Stomach (tissue), 9 donors: ENCODE measurements around the gene MYOG. TPM values are rescaled to one million over a fixed set of nuclear protein-coding genes. Genes with fewer than 3 reads are reported as not detected.

ENCODE experiments used
- DNase-seq, 2 donors: peaks; one replicate each; pipeline versions ENCODE4 v3.0.0 to v3.0.0-alpha.2; 2013 to 2019
- H3K27ac ChIP-seq, 5 donors: fragments of 200-600 bp in 4 of 5; sonication (generic) in 4 of 5; one replicate each; pipeline ENCODE4 v1.5.1; 2013 to 2019; ENCODE audit warnings: mild to moderate bottlenecking in 1 of 5, moderate library complexity in 1 of 5
- H3K27me3 ChIP-seq, 3 donors: fragments of 200-600 bp; sonication (generic); one replicate each; pipeline ENCODE4 v1.5.1; 2017 to 2019; ENCODE audit warnings: mixed run types in 1 of 3
- H3K36me3 ChIP-seq, 4 donors: fragments of 200-600 bp; sonication (generic); 1 replicate in 3 of 4; 2 replicates in 1 of 4; pipeline ENCODE4 v1.5.1; 2016 to 2019
- H3K4me1 ChIP-seq, 4 donors: fragments of 200-600 bp; sonication (generic); one replicate each; pipeline ENCODE4 v1.5.1; 2016 to 2019
- H3K4me3 ChIP-seq, 4 donors: fragments of 200-600 bp; sonication (generic) in 3 of 4; one replicate each; pipeline ENCODE4 v1.5.1; 2016 to 2019; ENCODE audit warnings: mild to moderate bottlenecking in 1 of 4
- H3K9me3 ChIP-seq, 4 donors: fragments of 200-600 bp; sonication (generic); one replicate each; pipeline ENCODE4 v1.5.1; 2016 to 2019
- EP300 ChIP-seq: sonication (generic); formaldehyde crosslinking; IDR thresholded peaks from one replicate; pipeline ENCODE4 v1.6.1; 2017; ENCODE audit warnings: antibody characterized with exemption
- POLR2A ChIP-seq, 4 donors: fragments of 450-650 bp; IDR thresholded peaks; one replicate each; pipeline ENCODE4 v1.6.1; 2016; ENCODE audit warnings: antibody characterized with exemption in 4 of 4, control low read depth in 2 of 4, mild to moderate bottlenecking in 1 of 4, moderate library complexity in 1 of 4
- POLR2AphosphoS5 ChIP-seq, 3 donors: sonication (generic); formaldehyde crosslinking; IDR thresholded peaks; one replicate each; pipeline ENCODE4 v1.6.1; 2016; ENCODE audit warnings: antibody characterized with exemption in 3 of 3
- WGBS, 5 donors: extraction: QIAGEN DNeasy Blood & Tissue Kit in 3 of 5; methylation state at CpG; one replicate each; pipeline versions ENCODE4 v1.1.5 to v1.1.7; 2013 to 2018; 5-methylcytosine and 5-hydroxymethylcytosine counted together
- intact Hi-C: fragments of 100-400 bp; cut with DNase I; formaldehyde crosslinking; loops from one replicate; pipeline ENCODE4 v1.15.1; 2023; ENCODE audit warnings: low total_unique reads
- polyA plus RNA-seq, 3 donors: library from polyadenylated mRNA; stranded (reverse); fragments of 200-250 nt; gene quantifications; one replicate each; pipeline ENCODE4 v1.2.3, GENCODE V29; 2013
- total RNA-seq, 5 donors: library from RNA; depleted of rRNA; stranded (reverse); fragments of >200 nt; gene quantifications; one replicate each; pipeline versions ENCODE4 v1.1.0 to v1.2.3, GENCODE V29; 2014 to 2016
- TF ChIP-seq, protein P1 (sequence below), 7 experiments: fragments of 450-650 bp in 4 of 7; fragments of 200-600 bp in 3 of 7; sonication (generic) in 3 of 7; IDR thresholded peaks; one replicate each; pipeline ENCODE4 v1.5.1; 2016 to 2019; ENCODE audit warnings: antibody characterized with exemption in 7 of 7, control low read depth in 2 of 7, mild to moderate bottlenecking in 1 of 7
- donor health status: healthy with polysubstance abuse.
- donor health status: Bipolar disorder and iron deficiency.
- donor health status: healthy.

MYOG gene
- total and polyA plus RNA-seq, 8 donors, result not detected

- Histone ChIP-seq H3K4me3 (no peak overlapping the region), H3K36me3 (no peaks in the 10 kb centered on the region), H3K9me3 (no peaks in the 10 kb centered on the region), H3K4me1 (no peaks in the 10 kb centered on the region), H3K27me3 (peaks cover 0 to 47% (median 4%) of the 10 kb centered on the region in 3 donors), H3K27ac (no peak overlapping the region)
- intact Hi-C loops, result no loop called here
- DNase-seq, result peak in 1 of 2 donors; percentile 9
- 74 to 80% (median 77%) methylated on average over 11 of the region's 11 CpGs for WGBS, 5 donors
- TF ChIP-seq POLR2A (IDR thresholded peaks at IDR 0.05), result no peak
- TF ChIP-seq, protein P1, sequence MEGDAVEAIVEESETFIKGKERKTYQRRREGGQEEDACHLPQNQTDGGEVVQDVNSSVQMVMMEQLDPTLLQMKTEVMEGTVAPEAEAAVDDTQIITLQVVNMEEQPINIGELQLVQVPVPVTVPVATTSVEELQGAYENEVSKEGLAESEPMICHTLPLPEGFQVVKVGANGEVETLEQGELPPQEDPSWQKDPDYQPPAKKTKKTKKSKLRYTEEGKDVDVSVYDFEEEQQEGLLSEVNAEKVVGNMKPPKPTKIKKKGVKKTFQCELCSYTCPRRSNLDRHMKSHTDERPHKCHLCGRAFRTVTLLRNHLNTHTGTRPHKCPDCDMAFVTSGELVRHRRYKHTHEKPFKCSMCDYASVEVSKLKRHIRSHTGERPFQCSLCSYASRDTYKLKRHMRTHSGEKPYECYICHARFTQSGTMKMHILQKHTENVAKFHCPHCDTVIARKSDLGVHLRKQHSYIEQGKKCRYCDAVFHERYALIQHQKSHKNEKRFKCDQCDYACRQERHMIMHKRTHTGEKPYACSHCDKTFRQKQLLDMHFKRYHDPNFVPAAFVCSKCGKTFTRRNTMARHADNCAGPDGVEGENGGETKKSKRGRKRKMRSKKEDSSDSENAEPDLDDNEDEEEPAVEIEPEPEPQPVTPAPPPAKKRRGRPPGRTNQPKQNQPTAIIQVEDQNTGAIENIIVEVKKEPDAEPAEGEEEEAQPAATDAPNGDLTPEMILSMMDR (IDR thresholded peaks at IDR 0.05), result no peak
- no peak for TF ChIP-seq EP300
Measured at GRCh38 chr1:203086992-203087763, 1.4 kb upstream of the MYOG start.

DNA sequence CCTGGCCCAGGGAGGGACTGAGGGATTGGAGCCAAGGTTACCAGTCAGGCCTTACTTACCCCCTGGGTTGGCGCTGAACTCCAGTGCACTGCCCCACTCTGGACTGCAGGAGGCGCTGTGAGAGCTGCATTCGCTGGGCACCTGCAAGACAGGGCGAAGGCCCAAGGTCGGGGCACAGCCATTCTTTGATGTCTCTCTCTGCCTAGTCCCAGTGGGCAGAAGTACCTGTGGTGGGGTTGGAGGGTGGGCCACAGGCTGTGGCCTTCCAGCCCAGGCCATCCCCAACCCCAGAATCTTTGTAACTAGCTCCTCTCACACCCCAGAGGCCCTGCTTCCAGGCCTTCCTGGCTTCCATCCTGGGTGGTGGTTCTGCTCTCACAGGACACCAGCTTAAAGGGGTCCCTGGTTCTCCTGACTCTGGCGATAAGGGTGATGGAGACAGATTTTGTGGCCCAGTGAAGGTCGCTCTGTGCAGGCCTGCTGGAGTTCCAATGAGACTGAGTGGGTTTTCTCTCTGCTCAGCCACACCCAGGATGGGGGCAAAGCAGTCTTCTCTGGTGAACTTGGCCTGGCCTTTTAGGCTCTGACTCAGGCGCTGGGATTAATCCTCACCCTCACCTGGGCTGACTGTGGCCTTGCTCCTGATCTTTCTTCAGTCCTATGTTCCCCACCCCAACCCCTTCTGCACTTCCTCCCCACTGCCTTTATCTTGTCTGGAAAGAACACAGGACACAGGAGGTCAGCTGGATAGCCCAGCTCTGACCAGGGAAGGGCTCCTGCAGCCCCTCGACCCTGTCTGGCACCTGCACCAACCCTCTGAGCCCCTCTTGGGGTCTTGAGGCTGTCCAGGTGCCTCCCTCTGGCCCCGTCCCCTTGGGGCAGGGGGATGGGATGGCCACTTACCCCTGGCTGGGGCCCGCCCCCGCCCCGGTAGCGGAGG is 954 bp downstream of the MYOG start:
- Histone ChIP-seq H3K27me3 (peaks cover 0 to 40% (median 0%) of the 10 kb centered on the region in 3 donors), H3K4me3 (no peak overlapping the region), H3K9me3 (no peaks in the 10 kb centered on the region), H3K4me1 (no peaks in the 10 kb centered on the region), H3K27ac (no peak overlapping the region), H3K36me3 (no peaks in the 10 kb centered on the region)
- DNase-seq, result peak in 1 of 2 donors; percentile 25
- 84 to 90% (median 87%) methylated on average over 10 to 14 of the region's 14 CpGs for WGBS, 5 donors
- intact Hi-C loops, result no loop called here
- TF ChIP-seq EP300 (no peak), POLR2AphosphoS5 (IDR thresholded peaks at IDR 0.05) (no peak), POLR2A (IDR thresholded peaks at IDR 0.05) (no peak)
- TF ChIP-seq, protein P1 (IDR thresholded peaks at IDR 0.05), result no peak

DNA sequence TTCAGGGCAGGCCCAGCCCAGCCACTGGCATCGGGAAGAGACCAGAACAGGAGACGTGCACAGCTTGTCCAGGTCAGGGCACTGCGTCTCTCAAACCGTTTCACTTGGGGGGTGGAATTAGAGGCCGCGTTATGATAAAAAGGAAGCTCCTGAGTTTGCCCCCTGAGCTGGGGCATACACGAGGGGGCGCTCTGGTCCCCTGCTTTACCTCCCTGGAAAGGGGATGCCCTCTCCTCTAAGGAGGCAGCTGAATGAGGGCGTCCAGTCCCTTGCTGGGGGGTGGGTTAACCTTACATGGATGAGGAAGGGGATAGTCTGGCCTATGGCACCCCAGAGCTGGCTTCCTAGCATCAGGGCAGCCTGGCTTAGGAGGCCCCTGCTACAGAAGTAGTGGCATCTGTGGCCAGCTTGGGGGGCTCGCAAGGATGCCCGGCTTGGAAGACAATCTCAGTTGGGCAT is 2.3 kb downstream of the MYOG start:
- 73 to 87% (median 79%) methylated on average over 11 of the region's 11 CpGs for WGBS, 5 donors
- peak in 1 of 2 donors; percentile 9 for DNase-seq
- H3K9me3 ChIP-seq, result no peaks in the 10 kb centered on the region
- no peaks in the 10 kb centered on the region for H3K36me3 ChIP-seq
- H3K27me3 ChIP-seq, result peaks cover 0 to 29% (median 0%) of the 10 kb centered on the region in 3 donors
- no peak overlapping the region for H3K27ac ChIP-seq
- no peak overlapping the region for H3K4me3 ChIP-seq
- TF ChIP-seq POLR2AphosphoS5 (IDR thresholded peaks at IDR 0.05) (no peak), POLR2A (IDR thresholded peaks at IDR 0.05) (no peak), EP300 (no peak)
- TF ChIP-seq, protein P1 (IDR thresholded peaks at IDR 0.05), result no peak
- intact Hi-C loops, result no loop called here
- no peaks in the 10 kb centered on the region for H3K4me1 ChIP-seq
